Measurements from ENCODE around the gene KAZN.

The KAZN gene

GRCh38 chr1:14971221-14971620 is 372.7 kb downstream of the KAZN start:
- no peak for TF ChIP-seq CTCF (IDR thresholded peaks at IDR 0.05; ENCODE audit: low read length, missing control alignments)

GRCh38 chr1:14972107-14972506 is 373.6 kb downstream of the KAZN start:
- no peak overlapping the region for H3K4me3 ChIP-seq (replicated peaks; ENCODE audit: low read depth, low read length)
- DNase-seq (ENCODE audit: low read depth): no peak
- no peak for TF ChIP-seq CTCF (IDR thresholded peaks at IDR 0.05; ENCODE audit: low read length, missing control alignments)

More at GRCh38 chr1:14971221-14971620, 372.7 kb downstream of the KAZN start:
- no peak for DNase-seq (ENCODE audit: low read depth)
- no peak overlapping the region for H3K4me3 ChIP-seq (replicated peaks; ENCODE audit: low read depth, low read length)

- H3K4me3 ChIP-seq (replicated peaks; ENCODE audit: low read depth, low read length): no peak overlapping the region
- no peak for TF ChIP-seq CTCF (IDR thresholded peaks at IDR 0.05; ENCODE audit: low read length, missing control alignments)
- no peak for DNase-seq (ENCODE audit: low read depth)
Measured at GRCh38 chr1:14973773-14974172, 375.3 kb downstream of the KAZN start.

GRCh38 chr1:14974361-14974760 is 375.9 kb downstream of the KAZN start:
- no peak overlapping the region for H3K4me3 ChIP-seq (replicated peaks; ENCODE audit: low read depth, low read length)
- no peak for DNase-seq (ENCODE audit: low read depth)
- TF ChIP-seq CTCF (IDR thresholded peaks at IDR 0.05; ENCODE audit: low read length, missing control alignments): no peak

- H3K4me3 ChIP-seq (replicated peaks; ENCODE audit: low read depth, low read length): no peak overlapping the region
- no peak for TF ChIP-seq CTCF (IDR thresholded peaks at IDR 0.05; ENCODE audit: low read length, missing control alignments)
- DNase-seq (ENCODE audit: low read depth): no peak
Measured at GRCh38 chr1:14975119-14975518, 376.6 kb downstream of the KAZN start.

- TF ChIP-seq CTCF (IDR thresholded peaks at IDR 0.05; ENCODE audit: low read length, missing control alignments): no peak
- H3K4me3 ChIP-seq (replicated peaks; ENCODE audit: low read depth, low read length): no peak overlapping the region
- no peak for DNase-seq (ENCODE audit: low read depth)
Measured at GRCh38 chr1:14976256-14976655, 377.8 kb downstream of the KAZN start.

- DNase-seq (ENCODE audit: low read depth): no peak
- no peak overlapping the region for H3K4me3 ChIP-seq (replicated peaks; ENCODE audit: low read depth, low read length)
- TF ChIP-seq CTCF (IDR thresholded peaks at IDR 0.05; ENCODE audit: low read length, missing control alignments): no peak
Measured at GRCh38 chr1:14977338-14977931, 378.9 kb downstream of the KAZN start.

All from fibroblast of pulmonary artery (primary cell).